G401 (cell line): Measurements from ENCODE around the gene TPPP3. TPM values are rescaled to one million over a fixed set of nuclear protein-coding genes. Genes with fewer than 3 reads are reported as not detected.
"Not testable (repeated sequence)": the region's sequence is repeated elsewhere in the genome, so short reads cannot be mapped to it uniquely, and the experiment has no call there.

Source experiments
- DNase-seq: peaks from one replicate; pipeline ENCODE4 v3.0.0-alpha.2; 2015; ENCODE audit warnings: low spot score
- in situ Hi-C: cut with HindIII; loops from 2 replicates; pipeline ENCODE4 v1.10.0; 2016; ENCODE audit warnings: low sequenced_read_pairs, mixed read lengths
- total RNA-seq: library from RNA; depleted of rRNA; stranded (reverse); fragments of >200 nt; shearing (Covaris generic); gene quantifications from 2 replicates; pipeline ENCODE4 v1.2.3, GENCODE V29; 2014; rRNA removed

TPPP3 gene
- total RNA-seq, 1 experiment from 2014 or later = 1.8 TPM

DNA sequence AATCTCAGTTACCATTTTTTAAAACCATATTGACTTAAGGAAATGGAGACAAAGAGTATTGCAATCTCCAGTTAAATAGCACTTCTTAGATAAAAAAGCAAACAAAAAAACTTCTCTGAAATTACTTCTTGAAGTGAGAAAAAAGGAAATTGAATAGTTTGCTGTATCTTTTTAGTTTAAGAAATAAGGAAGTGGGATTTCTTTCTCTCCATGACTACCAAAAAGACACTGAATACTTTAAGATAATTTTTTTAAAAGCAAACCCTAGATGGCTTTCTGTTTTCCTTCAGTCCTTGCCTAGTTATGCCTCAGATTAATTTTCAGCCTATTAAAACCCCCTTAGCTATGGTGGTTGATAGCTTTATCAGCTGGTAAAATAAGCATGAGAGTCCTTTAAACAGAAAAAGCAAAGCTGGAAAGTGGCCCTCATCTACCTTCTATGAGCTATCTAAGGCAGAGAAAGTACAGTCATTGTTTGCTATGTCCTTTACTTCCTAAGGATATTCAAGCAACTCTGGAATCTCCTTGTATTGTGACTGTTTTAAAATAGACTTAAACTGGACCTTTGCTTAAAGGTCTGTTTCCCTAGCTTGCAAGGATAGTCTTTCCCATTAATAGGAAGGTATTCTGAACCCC is 28.6 kb downstream of the TPPP3 start:
- in situ Hi-C loops = no loop called here
- DNase-seq = no peak

- in situ Hi-C loops = no loop called here
- DNase-seq = no peak
Observed at GRCh38 chr16:67361038-67361437, 32.3 kb downstream of the TPPP3 start.

DNA sequence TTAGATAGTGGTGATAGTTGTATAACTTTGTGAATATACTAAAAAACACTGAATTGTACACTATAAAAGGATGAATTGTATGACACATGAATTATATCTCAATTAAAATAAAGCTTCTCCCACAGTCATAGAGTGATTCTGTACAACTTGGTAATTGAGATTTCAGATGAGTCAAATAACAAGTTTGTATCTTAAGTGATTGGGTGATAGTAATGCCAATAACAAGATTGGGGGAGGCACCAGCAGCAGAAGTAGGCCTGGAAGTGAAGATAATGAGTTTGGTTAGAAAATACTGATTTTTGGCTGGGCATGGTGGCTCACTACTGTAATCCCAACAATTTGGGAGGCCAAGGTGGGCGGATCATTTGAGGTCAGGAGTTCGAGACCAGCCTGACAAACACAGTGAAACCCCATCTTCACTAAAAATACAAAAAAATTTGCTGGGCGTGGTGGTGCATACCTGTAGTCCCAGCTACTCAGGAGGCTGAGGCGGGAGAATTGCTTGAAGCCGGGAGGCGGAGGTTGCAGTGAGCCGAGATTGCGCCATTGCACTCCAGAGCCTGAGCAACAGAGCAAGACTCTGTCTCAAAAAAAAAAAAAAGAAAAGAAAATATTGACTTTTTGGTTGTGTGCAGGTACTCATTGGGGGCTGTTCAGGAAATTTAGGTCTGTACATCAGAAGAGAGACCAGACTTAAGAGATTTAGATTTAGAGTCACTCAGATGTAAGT is 33.6 kb downstream of the TPPP3 start:
- in situ Hi-C loops = not testable (repeated sequence)

GRCh38 chr16:67357561-67357960 is 35.7 kb downstream of the TPPP3 start:
- in situ Hi-C loops = no loop called here
- no peak for DNase-seq

More for the DNA sequence above, 33.6 kb downstream of the TPPP3 start:
- not testable (repeated sequence) for DNase-seq

GRCh38 chr16:67356396-67356795 is 36.9 kb downstream of the TPPP3 start:
- DNase-seq = no peak
- in situ Hi-C loops = no loop called here

GRCh38 chr16:67352463-67352862 is 40.8 kb downstream of the TPPP3 start:
- DNase-seq, in situ Hi-C loops: not testable (repeated sequence)

DNA sequence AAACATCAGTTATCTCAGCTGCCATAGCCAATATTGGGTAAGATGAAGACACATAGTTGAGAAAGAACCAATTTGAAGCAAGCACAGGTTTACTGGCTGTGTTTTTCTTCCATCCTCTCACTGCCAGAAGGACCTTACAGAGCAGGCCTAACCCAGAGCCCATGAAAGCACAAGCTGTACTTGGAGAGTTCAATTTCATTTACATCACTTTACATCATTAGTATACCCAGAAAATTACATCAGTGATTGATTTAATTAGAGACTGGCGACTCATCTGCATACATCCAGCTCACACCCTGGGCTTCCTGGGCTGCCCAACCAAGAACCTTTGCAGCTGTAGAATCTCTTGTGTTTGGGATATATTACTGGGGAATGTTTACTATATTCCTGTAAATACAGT is 43.0 kb downstream of the TPPP3 start:
- in situ Hi-C loops = no loop called here
- no peak for DNase-seq

- no peak for DNase-seq
- in situ Hi-C loops = no loop called here
Observed at GRCh38 chr16:67349172-67349571, 44.1 kb downstream of the TPPP3 start.

DNA sequence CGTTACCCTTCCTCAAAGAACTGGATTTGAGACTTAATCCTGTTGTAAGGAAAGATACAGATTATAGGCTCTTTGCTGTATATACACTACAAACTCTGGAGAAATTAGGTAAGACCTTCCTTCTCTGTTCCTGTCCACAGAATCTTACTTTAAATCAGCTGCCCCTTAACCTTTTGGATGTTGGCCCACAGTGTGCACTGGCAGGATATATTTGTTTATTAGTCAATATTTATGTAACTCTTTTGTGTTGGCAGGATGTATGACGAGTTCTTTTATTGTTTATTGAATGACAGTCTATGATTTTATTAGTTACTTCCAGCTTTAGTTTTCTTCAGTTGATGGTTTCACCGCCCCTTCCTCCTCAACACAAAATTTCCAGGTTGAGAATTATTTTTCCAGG is 47.0 kb downstream of the TPPP3 start:
- DNase-seq = no peak
- in situ Hi-C loops = no loop called here

DNA sequence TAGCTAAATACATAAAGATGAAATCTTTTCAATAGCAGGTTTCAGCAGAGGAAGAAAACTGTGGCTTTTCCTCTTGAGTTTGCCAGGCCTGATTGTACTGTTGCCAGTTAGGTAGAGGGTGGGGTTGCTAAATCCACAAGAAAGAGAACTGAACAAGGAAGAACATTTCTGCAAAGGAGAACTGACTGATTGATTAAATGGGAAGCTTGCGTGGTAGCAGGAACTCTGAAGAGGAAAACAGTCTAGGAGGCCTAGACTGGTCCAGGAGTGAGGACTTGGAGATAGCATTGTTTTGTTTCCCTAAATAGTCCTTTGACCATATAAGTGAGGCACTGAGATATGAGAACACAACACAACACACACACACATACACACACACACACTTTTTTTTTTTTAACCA is 47.9 kb downstream of the TPPP3 start:
- in situ Hi-C loops = no loop called here
- DNase-seq = no peak

- no peak for DNase-seq
- in situ Hi-C loops = no loop called here
Observed at GRCh38 chr16:67342616-67343015, 50.7 kb downstream of the TPPP3 start.

GRCh38 chr16:67341250-67341649 is 52.0 kb downstream of the TPPP3 start:
- DNase-seq = no peak

More at GRCh38 chr16:67341250-67341649, 52.0 kb downstream of the TPPP3 start:
- in situ Hi-C loops = no loop called here

Other genes starting within 250 kb of the TPPP3 start
- 0.55 TPM in 1 of 2 replicates, not detected in the other for gene B3GNT9, start 242.5 kb downstream of the TPPP3 start, total RNA-seq
- gene TRADD, start 233.6 kb downstream of the TPPP3 start, total RNA-seq = 8.8 and 15.4 TPM in 2 replicates
- 8.2 and 10.4 TPM in 2 replicates for gene FBXL8, start 233.5 kb downstream of the TPPP3 start, total RNA-seq
- 17.8 and 17.9 TPM in 2 replicates for gene HSF4, start 228.8 kb downstream of the TPPP3 start, total RNA-seq
- gene NOL3, start 223.0 kb downstream of the TPPP3 start, total RNA-seq = 13.4 and 17.5 TPM in 2 replicates
- 19.1 and 33.4 TPM in 2 replicates for gene MATCAP1, start 209.5 kb downstream of the TPPP3 start, total RNA-seq
- 0.24 and 0.25 TPM in 2 replicates for gene EXOC3L1, start 203.4 kb downstream of the TPPP3 start, total RNA-seq
- 95.3 and 123 TPM in 2 replicates for gene E2F4, start 201.3 kb downstream of the TPPP3 start, total RNA-seq
- gene ELMO3, start 194.4 kb downstream of the TPPP3 start, total RNA-seq = 0.61 and 1.0 TPM in 2 replicates
- gene TMEM208, start 166.4 kb downstream of the TPPP3 start, total RNA-seq = 64.4 and 90.0 TPM in 2 replicates
- gene FHOD1, start 146.0 kb downstream of the TPPP3 start, total RNA-seq = 19.2 and 23.6 TPM in 2 replicates
- 1.0 and 4.8 TPM in 2 replicates for gene SLC9A5, start 144.5 kb downstream of the TPPP3 start, total RNA-seq
- gene PLEKHG4, start 114.0 kb downstream of the TPPP3 start, total RNA-seq = 15.7 and 27.0 TPM in 2 replicates
- gene KCTD19, start 66.8 kb downstream of the TPPP3 start, total RNA-seq = 0.37 and 0.51 TPM in 2 replicates
- not detected in 2 replicates for gene LRRC36, start 66.7 kb downstream of the TPPP3 start, total RNA-seq
- 5.8 and 7.0 TPM in 2 replicates for gene ZDHHC1, start 23.0 kb upstream of the TPPP3 start, total RNA-seq
- gene HSD11B2, start 37.6 kb upstream of the TPPP3 start, total RNA-seq = not detected in 2 replicates
- gene ATP6V0D1, start 87.7 kb upstream of the TPPP3 start, total RNA-seq = 91.8 and 119 TPM in 2 replicates
- not detected in 2 replicates for gene AGRP, start 90.0 kb upstream of the TPPP3 start, total RNA-seq
- gene RIPOR1, start 135.3 kb upstream of the TPPP3 start, total RNA-seq = 4.1 and 11.5 TPM in 2 replicates
- gene CTCF, start 169.0 kb upstream of the TPPP3 start, total RNA-seq = 32.4 and 37.3 TPM in 2 replicates